Erythroblast (primary cell): ENCODE results near the gene RAD50.
"Not testable (repeated sequence)": the region's sequence is repeated elsewhere in the genome, so short reads cannot be mapped to it uniquely, and the experiment has no call there.

Source experiments
- DNase-seq, 2 experiments: peaks; one replicate each; lab custom pipeline; 2025; lab: John Stamatoyannopoulos, UW
- GATA1 ChIP-seq: IDR thresholded peaks from 2 replicates; pipeline ENCODE4 v1.6.1; 2011; ENCODE audit warnings: low read depth, mild to moderate bottlenecking, control low read depth, low read length, moderate library complexity
- POLR2A ChIP-seq: IDR thresholded peaks from 2 replicates; pipeline ENCODE4 v1.6.1; 2011; ENCODE audit warnings: mild to moderate bottlenecking, low read length

Gene RAD50

GRCh38 chr5:132540764-132541163, 16.0 kb upstream of the RAD50 start:
- no peak for DNase-seq
- no peak for TF ChIP-seq GATA1
- no peak for TF ChIP-seq POLR2A

- no peak for DNase-seq
These were observed 13.1 kb upstream of the RAD50 start, which contains the start of gene IL5 for GRCh38 chr5:132543472-132544201. IL5 (minus strand) TSS chr5:132543522; CDS start chr5:132543478, 44 bp downstream.

GRCh38 chr5:132546108-132546507, 10.7 kb upstream of the RAD50 start:
- DNase-seq = no peak
- no peak for TF ChIP-seq POLR2A
- no peak for TF ChIP-seq GATA1

More at GRCh38 chr5:132543472-132544201, 13.1 kb upstream of the RAD50 start, which contains the start of gene IL5:
- no peak for TF ChIP-seq GATA1
- TF ChIP-seq POLR2A = no peak

- TF ChIP-seq POLR2A (no peak), GATA1 (no peak)
- no peak for DNase-seq
These were observed 9.5 kb upstream of the RAD50 start for GRCh38 chr5:132547269-132547668.

- not testable (repeated sequence) for DNase-seq
These were observed 7.9 kb upstream of the RAD50 start for GRCh38 chr5:132548834-132549233.

GRCh38 chr5:132549576-132549975, 7.2 kb upstream of the RAD50 start:
- TF ChIP-seq POLR2A = no peak
- TF ChIP-seq GATA1 = no peak
- DNase-seq = peak; percentile 31 to 75

GRCh38 chr5:132556153-132556762, 519 bp upstream of the RAD50 start:
- no peak for DNase-seq
- TF ChIP-seq GATA1 (no peak), POLR2A (no peak)

- TF ChIP-seq POLR2A (no peak), GATA1 (no peak)
- DNase-seq = peak; percentile 77 to 78
These were observed 848 bp downstream of the RAD50 start for GRCh38 chr5:132557478-132558172.

- TF ChIP-seq POLR2A (no peak), GATA1 (no peak)
- peak; percentile 16 to 20 for DNase-seq
These were observed 2.7 kb downstream of the RAD50 start for GRCh38 chr5:132559383-132560060.

- TF ChIP-seq POLR2A (no peak), GATA1 (no peak)
- no peak for DNase-seq
These were observed 4.8 kb downstream of the RAD50 start for GRCh38 chr5:132561601-132562000.

- not testable (repeated sequence) for DNase-seq
These were observed 7.8 kb downstream of the RAD50 start for GRCh38 chr5:132564555-132564954.

- TF ChIP-seq POLR2A (no peak), GATA1 (no peak)
- DNase-seq = no peak
These were observed 9.9 kb downstream of the RAD50 start for GRCh38 chr5:132566657-132567056.

- no peak for DNase-seq
- TF ChIP-seq GATA1 (no peak), POLR2A (no peak)
These were observed 19.3 kb downstream of the RAD50 start for GRCh38 chr5:132576123-132576522.

- not testable (repeated sequence) for DNase-seq
These were observed 27.8 kb downstream of the RAD50 start for GRCh38 chr5:132584560-132584959.
